Endometrial microvascular endothelial cells (primary cell): ENCODE data around the gene PIR. TPM values are rescaled to one million over a fixed set of nuclear protein-coding genes. Genes with fewer than 3 reads are reported as not detected.

Source experiments
- in situ Hi-C: cut with HindIII; loops from 2 replicates; pipeline ENCODE4 v1.10.0; 2017; ENCODE audit warnings: low sequenced_read_pairs, low pct_unique_long_range_greater_than_20kb; ENCODE audit errors: inconsistent ontology term
- total RNA-seq: library from RNA; depleted of rRNA; stranded (reverse); fragments of >200 nt; gene quantifications from one replicate; pipeline ENCODE4 v1.2.3, GENCODE V29; 2015; ENCODE audit errors: inconsistent ontology term

Gene PIR
- total RNA-seq, 1 donor from 2014 or later: 121 TPM

DNA sequence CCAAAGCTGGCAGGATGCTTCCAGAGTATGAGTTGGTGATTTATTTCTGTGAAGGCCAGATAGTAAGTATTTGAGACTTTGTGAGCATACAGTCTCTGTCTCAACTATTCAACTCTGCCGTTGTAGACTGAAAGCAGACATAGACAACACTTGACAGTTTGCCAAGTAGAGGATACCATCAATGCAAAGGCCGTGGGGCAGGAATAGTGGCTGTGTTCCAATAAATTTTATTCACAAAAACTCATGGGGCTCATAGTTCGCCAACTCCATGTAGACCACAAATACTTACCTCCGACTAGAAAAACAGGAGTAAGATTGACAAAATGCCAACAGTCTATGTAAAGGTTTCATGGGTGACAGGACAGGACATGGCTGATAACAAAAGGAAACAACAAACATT lies 3.7 kb upstream of the PIR start:
- in situ Hi-C loops: no loop called here

DNA sequence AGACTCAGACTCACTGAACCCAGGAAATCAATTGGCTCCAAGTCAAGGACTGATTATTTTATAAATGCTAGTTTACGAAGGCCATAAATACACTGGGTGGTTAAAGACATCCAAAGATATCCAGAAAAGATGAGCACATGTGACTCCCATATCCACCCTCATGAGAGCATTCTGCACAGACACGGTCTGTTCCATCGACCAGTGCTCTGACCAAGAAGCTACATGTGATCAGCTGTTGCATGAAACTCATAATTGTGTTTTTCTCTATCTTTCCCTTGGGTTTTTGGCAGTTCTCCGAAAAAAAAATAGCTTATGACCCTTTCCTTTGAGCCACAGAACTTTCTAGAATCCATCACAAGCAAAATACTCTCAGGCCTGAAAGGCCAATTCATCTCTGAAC lies 2.7 kb upstream of the PIR start:
- in situ Hi-C loops: no loop called here

GRCh38 chrX:15492469-15492868 lies 664 bp downstream of the PIR start:
- in situ Hi-C loops: no loop called here

DNA sequence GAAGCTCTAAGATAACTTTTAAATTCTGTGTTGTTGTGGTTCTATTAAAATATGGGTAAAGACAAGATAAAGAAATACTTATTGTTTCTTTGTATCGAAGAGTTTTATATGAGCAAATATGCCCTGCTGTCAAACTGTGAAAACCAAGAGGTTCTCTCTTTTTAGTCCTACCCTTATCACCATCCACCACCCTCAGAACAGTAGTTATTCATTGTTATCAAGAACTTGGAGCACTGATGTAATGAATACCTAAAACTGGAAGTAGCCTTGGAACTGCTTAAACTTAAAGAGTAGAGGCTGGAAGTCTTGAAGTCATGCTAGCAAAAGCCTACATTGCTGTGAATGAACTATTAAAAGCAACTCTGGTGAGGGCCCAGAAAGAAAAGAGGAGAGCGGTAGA lies 9.2 kb downstream of the PIR start:
- in situ Hi-C loops: no loop called here

- in situ Hi-C loops: no loop called here
Observed at GRCh38 chrX:15475486-15475885, 17.6 kb downstream of the PIR start.

- in situ Hi-C loops: no loop called here
Observed at GRCh38 chrX:15475021-15475420, 18.1 kb downstream of the PIR start.

DNA sequence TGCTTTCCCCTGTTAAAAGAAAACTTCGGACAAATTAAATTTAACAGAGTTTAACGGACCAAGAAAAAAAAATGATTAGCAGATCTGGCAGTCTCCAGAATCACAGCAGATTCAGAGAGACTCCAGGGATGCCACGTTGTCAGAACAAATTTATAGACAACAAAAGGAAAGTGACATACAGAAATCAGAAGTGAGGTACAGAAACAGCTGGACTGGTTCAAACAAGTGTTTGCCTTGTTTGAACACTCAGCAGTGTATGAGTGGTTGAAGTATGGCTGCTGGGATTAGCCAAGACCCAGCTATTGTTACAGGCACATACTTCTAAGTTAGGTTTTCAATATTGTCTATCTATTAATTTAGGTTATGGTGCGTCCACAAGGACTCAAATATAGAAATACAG lies 19.1 kb downstream of the PIR start:
- in situ Hi-C loops: no loop called here

DNA sequence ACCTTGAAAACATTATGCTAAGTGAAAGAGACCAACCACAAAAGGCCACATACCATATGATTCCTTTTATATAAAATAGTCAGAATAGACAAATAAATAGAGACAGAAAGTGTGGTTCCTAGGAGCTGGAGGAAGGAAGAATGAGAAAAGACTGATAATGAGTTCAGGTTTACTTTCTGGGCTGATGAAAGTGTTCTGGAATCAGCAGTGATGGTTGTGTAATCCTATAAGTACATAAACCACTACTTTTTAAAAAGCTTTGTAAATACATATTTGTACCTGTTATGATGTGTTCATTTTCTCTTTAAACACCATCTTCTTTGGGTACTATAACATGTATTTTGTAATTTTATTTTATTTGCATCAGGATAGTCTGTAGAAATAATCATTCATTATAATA lies 20.6 kb downstream of the PIR start:
- in situ Hi-C loops: no loop called here

DNA sequence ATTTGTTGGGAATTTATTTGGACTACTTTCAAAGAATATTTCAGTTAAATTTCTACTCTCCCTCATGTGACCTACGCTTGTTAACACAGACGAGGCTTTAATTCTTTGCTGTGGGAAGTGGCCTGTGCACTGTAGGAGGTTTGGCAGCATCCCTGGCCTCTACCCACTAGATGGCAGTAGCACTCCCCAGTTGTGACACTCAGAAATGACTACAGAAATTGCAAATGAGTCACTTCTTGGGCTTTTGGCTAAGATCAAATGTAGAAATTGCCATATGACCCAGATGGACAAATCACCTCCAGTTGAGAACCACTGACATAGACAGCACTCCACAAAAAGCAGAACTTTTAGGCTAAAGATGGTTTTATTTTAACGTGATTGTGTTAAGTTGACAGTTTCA lies 22.1 kb downstream of the PIR start:
- in situ Hi-C loops: no loop called here

- in situ Hi-C loops: no loop called here
Observed at GRCh38 chrX:15469613-15470012, 23.5 kb downstream of the PIR start.

- in situ Hi-C loops: no loop called here
Observed at GRCh38 chrX:15468036-15468435, 25.1 kb downstream of the PIR start.

GRCh38 chrX:15465896-15466651 lies 27.1 kb downstream of the PIR start:
- in situ Hi-C loops: no loop called here

GRCh38 chrX:15465347-15465746 lies 27.8 kb downstream of the PIR start:
- in situ Hi-C loops: no loop called here

DNA sequence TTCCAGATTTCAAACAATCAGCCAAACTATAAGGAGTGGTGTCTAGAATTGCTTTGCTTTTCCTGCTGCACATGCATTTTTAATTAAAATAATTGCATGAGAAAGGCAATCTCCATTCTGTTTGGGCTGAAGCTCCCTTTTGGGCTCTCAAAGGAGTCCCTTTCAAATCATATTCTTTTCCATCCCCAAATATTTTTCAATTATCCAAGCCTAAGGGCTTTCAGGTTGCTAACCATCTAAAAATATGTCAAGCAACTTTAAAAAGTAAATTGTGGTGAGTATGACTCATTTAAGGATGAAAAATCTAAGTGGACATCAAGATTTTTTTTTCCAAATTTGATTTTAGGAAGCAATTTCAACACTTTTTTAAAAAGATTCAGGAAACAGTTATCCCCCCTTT lies 28.4 kb downstream of the PIR start:
- in situ Hi-C loops: no loop called here

GRCh38 chrX:15451913-15452312 lies 41.2 kb downstream of the PIR start:
- in situ Hi-C loops: no loop called here

GRCh38 chrX:15448010-15448639 lies 45.0 kb downstream of the PIR start:
- in situ Hi-C loops: no loop called here

- in situ Hi-C loops: no loop called here
Observed at GRCh38 chrX:15441464-15441863, 51.7 kb downstream of the PIR start.

- in situ Hi-C loops: no loop called here
Observed at GRCh38 chrX:15438332-15438731, 54.8 kb downstream of the PIR start.

DNA sequence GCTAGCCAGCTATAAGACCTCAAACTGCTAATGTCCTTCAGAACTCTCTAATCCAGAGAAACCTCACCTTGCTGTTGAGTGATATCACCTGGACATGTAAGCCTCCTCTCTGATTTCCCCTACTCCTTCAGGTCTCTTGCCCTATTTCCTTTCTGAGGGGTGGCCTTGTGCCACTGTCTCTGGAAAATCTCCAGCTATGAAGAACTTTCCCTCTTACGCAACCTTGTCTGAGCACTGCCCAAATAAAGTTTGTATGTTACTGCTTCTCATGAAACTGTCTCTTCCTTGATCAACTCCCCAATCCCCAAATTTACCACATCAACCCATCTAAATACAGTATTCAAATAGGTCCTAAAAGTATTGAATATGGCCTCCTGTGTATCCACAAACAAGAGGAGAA lies 55.4 kb downstream of the PIR start:
- in situ Hi-C loops: no loop called here

DNA sequence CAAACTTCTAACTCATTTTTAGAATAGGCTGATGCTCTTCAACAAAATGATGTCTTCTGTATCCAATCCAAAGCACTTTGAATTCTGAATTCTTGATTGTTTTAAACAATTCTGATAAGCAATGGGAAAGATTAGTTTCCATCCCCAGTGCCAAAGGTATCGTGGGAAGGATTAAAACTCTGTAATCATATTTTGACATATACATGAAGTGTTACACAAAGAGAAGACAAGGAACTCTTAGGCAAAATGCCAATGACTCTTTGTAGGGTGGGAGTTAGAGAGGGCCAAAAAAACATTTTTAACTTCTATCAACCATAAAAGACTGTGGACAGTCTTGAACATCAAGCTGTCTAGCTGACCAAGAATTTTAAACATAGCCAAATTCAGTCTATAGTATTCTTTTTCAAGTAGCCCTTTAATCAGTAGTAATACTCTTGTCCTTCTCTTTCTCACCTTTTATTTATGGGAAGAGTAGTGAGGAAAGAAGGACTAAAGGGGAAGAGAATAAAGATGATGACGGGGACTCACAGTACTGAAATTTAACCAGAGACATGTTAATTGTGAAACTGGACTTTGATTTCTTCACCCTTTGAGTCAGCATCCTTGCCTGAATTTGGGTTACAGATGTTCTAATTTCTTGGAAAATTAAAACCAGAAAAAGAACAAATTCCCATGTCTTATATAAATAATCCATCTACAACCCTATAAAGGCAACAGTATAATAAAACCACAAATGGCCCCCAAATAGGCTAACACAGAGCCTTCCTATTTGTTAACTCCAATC lies 57.1 kb downstream of the PIR start:
- in situ Hi-C loops: no loop called here
